Measurements from ENCODE around the gene PSG6. TPM values are rescaled to one million over a fixed set of nuclear protein-coding genes. Genes with fewer than 3 reads are reported as not detected.

Gene PSG6
- total and polyA plus RNA-seq, 2 of the 4 experiments (the other 2 are of a cell fraction): 0.18 TPM; not detected in 1

GRCh38 chr19:42928896-42929295, 11.2 kb upstream of the PSG6 start:
- DNase-seq (no peak), ATAC-seq (ENCODE audit: low read depth) (no peak)
- no peak overlapping the region for H3K4me2 ChIP-seq (ENCODE audit: low read depth, low read length)
- H2AK5ac ChIP-seq (ENCODE audit: low read depth, low read length): peak overlapping the region; percentile 35
- H4K8ac ChIP-seq (ENCODE audit: low read depth in 2 of 2, low read length in 2 of 2): no peak overlapping the region
- H3K4me3 ChIP-seq (ENCODE audit: insufficient read depth, low read depth, low read length): no peak overlapping the region
- H3K36me3 ChIP-seq (ENCODE audit: control insufficient read depth, insufficient read depth, low read length): no peaks in the 10 kb centered on the region
- H4K5ac ChIP-seq (ENCODE audit: low read depth, low read length): no peak overlapping the region; the same call in 1 of the 2 replicates
- 80% methylated on average over 2 of the region's 3 CpGs; no CpG with 5 or more reads in 1 of the 2 experiments for WGBS, 2 experiments (ENCODE audit: extremely low coverage in 2 of 2, insufficient read length in 1 of 2)
- H3K79me1 ChIP-seq (ENCODE audit: low read depth in 1 of 2, low read length in 2 of 2): no peaks in the 10 kb centered on the region; a peak in 1 of 4 replicates
- no TSS peak for BruUV-seq (replicated peaks)
- H3K4ac ChIP-seq (ENCODE audit: low read depth, low read length): peak overlapping the region; percentile 33; the same call in 1 of the 2 replicates
- no peak overlapping the region for H3K18ac ChIP-seq (ENCODE audit: low read depth, low read length)
- no peak overlapping the region for H3K56ac ChIP-seq (ENCODE audit: extremely low read depth, insufficient read depth, low read length)
- dilution Hi-C loops (cut with HindIII; ENCODE audit: low sequenced_read_pairs, unreplicated experiment) (no loop called here), intact Hi-C loops (cut with micrococcal nuclease) (no loop called here), in situ Hi-C loops (cut with MboI; ENCODE audit: low sequenced_read_pairs) (no loop called here)
- H2BK5ac ChIP-seq (ENCODE audit: low read depth, low read length, poor library complexity, severe bottlenecking): no peak overlapping the region
- ChIA-PET CTCF (no interaction called here), POLR2A (ENCODE audit: unreplicated experiment) (no interaction called here)
- H3K9me1 ChIP-seq (ENCODE audit: insufficient read depth, low read length): peaks cover 7% of the 10 kb centered on the region
- no peak overlapping the region for H3K9ac ChIP-seq (ENCODE audit: low read depth, low read length)
- H2BK15ac ChIP-seq (ENCODE audit: low read depth, low read length): no peak overlapping the region
- H2BK20ac ChIP-seq (ENCODE audit: low read depth, low read length): peak overlapping the region; percentile 33; the same call in 1 of the 2 replicates
- peak overlapping the region; percentile 49; the same call in 1 of the 2 replicates for H4K91ac ChIP-seq (ENCODE audit: insufficient read depth, low read depth, low read length)
- no peaks in the 10 kb centered on the region for H3K27me3 ChIP-seq (ENCODE audit: control insufficient read depth, insufficient read depth, low read length)
- H2AK9ac ChIP-seq (replicated peaks; ENCODE audit: low read depth, low read length, poor library complexity): no peak overlapping the region
- H2AFZ ChIP-seq (replicated peaks; ENCODE audit: low read length, poor library complexity): no peak overlapping the region
- H3K27ac ChIP-seq (ENCODE audit: insufficient read depth, low read length): no peak overlapping the region
- peaks cover 12% of the 10 kb centered on the region for H3K4me1 ChIP-seq (ENCODE audit: control insufficient read depth, insufficient read depth, low read length)
- H4K20me1 ChIP-seq (ENCODE audit: insufficient read depth, low read length): no peaks in the 10 kb centered on the region
- no peak overlapping the region for H3K14ac ChIP-seq (replicated peaks; ENCODE audit: low read depth, low read length)
- peak overlapping the region; percentile 16; the same call in 1 of the 2 replicates for H2BK120ac ChIP-seq (ENCODE audit: low read depth, low read length)
- no peak overlapping the region for H3K23ac ChIP-seq (ENCODE audit: low read depth, low read length)
- no peaks in the 10 kb centered on the region for H3K9me3 ChIP-seq (ENCODE audit: control insufficient read depth, insufficient read depth, low read length)
- TF ChIP-seq SMC3 (IDR thresholded peaks at IDR 0.05; ENCODE audit: low read depth, low read length) (no peak), RAD21 (IDR thresholded peaks at IDR 0.05; ENCODE audit: low read length) (no peak), POLR2A (IDR thresholded peaks at IDR 0.05; ENCODE audit: low read depth, low read length) (no peak), RFX5 (IDR thresholded peaks at IDR 0.05; ENCODE audit: low read depth, low read length) (no peak), CHD1 (IDR thresholded peaks at IDR 0.05; ENCODE audit: low read depth, low read length) (no peak), FOS (IDR thresholded peaks at IDR 0.05; ENCODE audit: low read depth, low read length) (no peak), MXI1 (IDR thresholded peaks at IDR 0.05; ENCODE audit: borderline replicate concordance, low read depth, low read length) (no peak), MAFK (IDR thresholded peaks at IDR 0.05; ENCODE audit: low read depth, low read length) (no peak), RCOR1 (IDR thresholded peaks at IDR 0.05; ENCODE audit: insufficient replicate concordance, low read length) (no peak), CEBPB (IDR thresholded peaks at IDR 0.05; ENCODE audit: low read depth, low read length) (no peak), ELK1 (IDR thresholded peaks at IDR 0.05; ENCODE audit: borderline replicate concordance, low read depth, low read length) (no peak), NFE2L2 (IDR thresholded peaks at IDR 0.05; ENCODE audit: low read depth, low read length) (no peak), USF2 (IDR thresholded peaks at IDR 0.05; ENCODE audit: low read depth, low read length) (no peak), CTCF (conservative IDR thresholded peaks at IDR 0.05; ENCODE audit: low read depth, low read length) (no peak)

All from IMR-90 (cell line).